ENCODE data around the gene HTRA3. TPM values are rescaled to one million over a fixed set of nuclear protein-coding genes. Genes with fewer than 3 reads are reported as not detected.

The HTRA3 gene
- total RNA-seq, 2 experiments from 2014 or later, result not detected

DNA sequence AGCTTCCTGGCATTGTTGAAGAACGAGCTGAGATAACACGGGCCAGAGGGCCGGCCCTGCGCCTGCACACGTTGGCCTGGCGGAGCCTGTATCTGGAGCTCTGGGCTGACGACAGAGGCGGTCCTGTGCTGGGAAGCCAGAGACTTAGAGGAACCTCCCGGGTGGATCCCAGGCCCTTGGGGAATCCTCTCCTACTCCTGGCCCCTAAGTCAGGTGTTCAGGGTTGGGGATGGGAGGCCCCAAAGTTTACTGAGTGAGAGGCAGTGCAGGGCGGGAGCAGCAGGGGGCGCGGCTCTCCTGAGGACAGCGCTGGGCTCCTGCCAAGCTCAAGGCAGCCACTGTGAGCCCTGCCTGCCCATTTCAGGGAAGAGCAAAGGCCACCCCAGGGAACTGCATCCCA lies 2.5 kb upstream of the HTRA3 start:
- POLR2A ChIA-PET, result interaction anchor here (1.0 kb wide), 1 partner anchor 141 kb away, joined by 3 read pairs; no protein-coding TSS in a partner anchor
- DNase-seq (ENCODE audit: low spot score), result peak; percentile 54
- no peaks in the 10 kb centered on the region for H3K9me2 ChIP-seq (ENCODE audit: insufficient read depth, low read length)

DNA sequence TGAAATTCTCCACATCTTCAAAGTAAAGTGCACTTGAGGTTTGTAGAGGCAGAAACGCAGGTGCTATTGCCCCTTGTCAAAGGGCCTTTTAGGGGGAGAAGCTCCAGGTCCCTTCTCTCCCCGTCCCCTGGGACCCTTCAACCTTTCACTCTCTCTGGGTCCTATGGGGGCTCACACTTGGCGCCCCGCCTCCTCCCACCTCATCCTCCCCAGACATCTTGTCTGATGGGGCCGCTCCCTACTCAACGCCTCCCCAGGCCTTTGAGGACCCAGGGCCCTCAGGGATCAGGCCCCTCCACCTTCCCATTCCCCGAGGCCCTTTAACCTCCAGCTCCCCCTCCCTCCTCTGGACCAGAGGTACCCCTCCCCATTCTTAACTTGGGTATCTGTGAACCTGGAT lies 1.3 kb upstream of the HTRA3 start:
- H3K9me3 ChIP-seq (ENCODE audit: low read length), result no peaks in the 10 kb centered on the region
- TF ChIP-seq, protein P1, sequence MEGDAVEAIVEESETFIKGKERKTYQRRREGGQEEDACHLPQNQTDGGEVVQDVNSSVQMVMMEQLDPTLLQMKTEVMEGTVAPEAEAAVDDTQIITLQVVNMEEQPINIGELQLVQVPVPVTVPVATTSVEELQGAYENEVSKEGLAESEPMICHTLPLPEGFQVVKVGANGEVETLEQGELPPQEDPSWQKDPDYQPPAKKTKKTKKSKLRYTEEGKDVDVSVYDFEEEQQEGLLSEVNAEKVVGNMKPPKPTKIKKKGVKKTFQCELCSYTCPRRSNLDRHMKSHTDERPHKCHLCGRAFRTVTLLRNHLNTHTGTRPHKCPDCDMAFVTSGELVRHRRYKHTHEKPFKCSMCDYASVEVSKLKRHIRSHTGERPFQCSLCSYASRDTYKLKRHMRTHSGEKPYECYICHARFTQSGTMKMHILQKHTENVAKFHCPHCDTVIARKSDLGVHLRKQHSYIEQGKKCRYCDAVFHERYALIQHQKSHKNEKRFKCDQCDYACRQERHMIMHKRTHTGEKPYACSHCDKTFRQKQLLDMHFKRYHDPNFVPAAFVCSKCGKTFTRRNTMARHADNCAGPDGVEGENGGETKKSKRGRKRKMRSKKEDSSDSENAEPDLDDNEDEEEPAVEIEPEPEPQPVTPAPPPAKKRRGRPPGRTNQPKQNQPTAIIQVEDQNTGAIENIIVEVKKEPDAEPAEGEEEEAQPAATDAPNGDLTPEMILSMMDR (conservative IDR thresholded peaks at IDR 0.05; ENCODE audit: low read length), result no peak
- intact Hi-C loops (cut with micrococcal nuclease; ENCODE audit: unreplicated experiment), result no loop called here
- ChIA-PET CTCF (ENCODE audit: unreplicated experiment) (interaction anchor here (2.6 kb wide), 1 partner anchor 134 kb away, joined by 8 read pairs; no protein-coding TSS in a partner anchor), POLR2A (no interaction called here)
- no peak for DNase-seq (ENCODE audit: low spot score)
- H2AFZ ChIP-seq (ENCODE audit: low read length), result no peak overlapping the region
- no TSS peak for BruUV-seq (replicated peaks)
- H3K4me3 ChIP-seq (ENCODE audit: low read depth, low read length, poor library complexity, severe bottlenecking), result no peak overlapping the region
- H3K27ac ChIP-seq (ENCODE audit: low read depth, low read length, poor library complexity, severe bottlenecking), result no peak overlapping the region
- H3K36me3 ChIP-seq (ENCODE audit: insufficient read depth, low read length), result no peaks in the 10 kb centered on the region
- H3K79me2 ChIP-seq (ENCODE audit: insufficient read depth, low read depth, low read length), result no peaks in the 10 kb centered on the region
- no peaks in the 10 kb centered on the region for H4K20me1 ChIP-seq (ENCODE audit: insufficient read depth, low read length)
- no peaks in the 10 kb centered on the region for H3K4me1 ChIP-seq (ENCODE audit: insufficient read depth, low read length, poor library complexity, severe bottlenecking)
- H3K4me2 ChIP-seq (ENCODE audit: low read length), result no peak overlapping the region
- no peaks in the 10 kb centered on the region for H3K9me2 ChIP-seq (ENCODE audit: insufficient read depth, low read length)

More for the DNA sequence above, 2.5 kb upstream of the HTRA3 start:
- CTCF ChIA-PET (ENCODE audit: unreplicated experiment), result interaction anchor here (0.9 to 2.6 kb wide), 2 partner anchors 135 to 198 kb away, joined by 3 to 8 read pairs; no protein-coding TSS in a partner anchor
- H3K9me3 ChIP-seq (ENCODE audit: low read length), result no peaks in the 10 kb centered on the region
- intact Hi-C loops (cut with micrococcal nuclease; ENCODE audit: unreplicated experiment), result loop anchor here (1.0 kb wide), 2 partner anchors 136 to 140 kb away; no protein-coding TSS in a partner anchor
- TF ChIP-seq, protein P1 (conservative IDR thresholded peaks at IDR 0.05; ENCODE audit: low read length), result peak; percentile 75
- TF ChIP-seq EZH2phosphoT487 (IDR thresholded peaks at IDR 0.05; ENCODE audit: borderline replicate concordance, low read depth, low read length), result no peak
- H3K79me2 ChIP-seq (ENCODE audit: insufficient read depth, low read depth, low read length), result no peaks in the 10 kb centered on the region
- H3K4me2 ChIP-seq (ENCODE audit: low read length), result no peak overlapping the region
- no peak overlapping the region for H2AFZ ChIP-seq (ENCODE audit: low read length)
- H3K4me3 ChIP-seq (ENCODE audit: low read depth, low read length, poor library complexity, severe bottlenecking), result no peak overlapping the region
- no TSS peak for BruUV-seq (replicated peaks)
- H3K4me1 ChIP-seq (ENCODE audit: insufficient read depth, low read length, poor library complexity, severe bottlenecking), result no peaks in the 10 kb centered on the region
- H3K36me3 ChIP-seq (ENCODE audit: insufficient read depth, low read length), result no peaks in the 10 kb centered on the region
- no peak overlapping the region for H3K27ac ChIP-seq (ENCODE audit: low read depth, low read length, poor library complexity, severe bottlenecking)
- no peaks in the 10 kb centered on the region for H4K20me1 ChIP-seq (ENCODE audit: insufficient read depth, low read length)

- no peak overlapping the region for H3K27ac ChIP-seq (ENCODE audit: low read depth, low read length, poor library complexity, severe bottlenecking)
- no TSS peak for BruUV-seq (replicated peaks)
- no peaks in the 10 kb centered on the region for H3K9me3 ChIP-seq (ENCODE audit: low read length)
- H3K79me2 ChIP-seq (ENCODE audit: insufficient read depth, low read depth, low read length), result no peaks in the 10 kb centered on the region
- H3K4me2 ChIP-seq (ENCODE audit: low read length), result no peak overlapping the region
- H3K4me3 ChIP-seq (ENCODE audit: low read depth, low read length, poor library complexity, severe bottlenecking), result no peak overlapping the region
- TF ChIP-seq, protein P1 (conservative IDR thresholded peaks at IDR 0.05; ENCODE audit: low read length), result no peak
- no peak for TF ChIP-seq EZH2phosphoT487 (IDR thresholded peaks at IDR 0.05; ENCODE audit: borderline replicate concordance, low read depth, low read length)
- no peaks in the 10 kb centered on the region for H3K9me2 ChIP-seq (ENCODE audit: insufficient read depth, low read length)
- CTCF ChIA-PET (ENCODE audit: unreplicated experiment), result no interaction called here
- no peak overlapping the region for H2AFZ ChIP-seq (ENCODE audit: low read length)
- H3K36me3 ChIP-seq (ENCODE audit: insufficient read depth, low read length), result no peaks in the 10 kb centered on the region
- H4K20me1 ChIP-seq (ENCODE audit: insufficient read depth, low read length), result no peaks in the 10 kb centered on the region
- POLR2A ChIA-PET, result interaction anchor here (0.6 kb wide), 1 partner anchor 9 kb away, joined by 3 read pairs; no protein-coding TSS in a partner anchor
- no peak for DNase-seq (ENCODE audit: low spot score)
- intact Hi-C loops (cut with micrococcal nuclease; ENCODE audit: unreplicated experiment), result no loop called here
- no peaks in the 10 kb centered on the region for H3K4me1 ChIP-seq (ENCODE audit: insufficient read depth, low read length, poor library complexity, severe bottlenecking)
Measured at GRCh38 chr4:8268901-8269534, 536 bp upstream of the HTRA3 start.
